HepG2 (cell line): ENCODE measurements around the gene ALDH18A1. TPM values are rescaled to one million over a fixed set of nuclear protein-coding genes. Genes with fewer than 3 reads are reported as not detected.

Experiments
- BCL6 ChIP-seq: IDR thresholded peaks from 2 replicates; pipeline ENCODE4 v1.6.1; 2016; ENCODE audit warnings: missing genetic modification reagents, missing compliant biosample characterization
- CC2D1A ChIP-seq: sonication (generic); formaldehyde crosslinking; IDR thresholded peaks from 2 replicates; pipeline ENCODE4 v1.8.1; 2023; ENCODE audit warnings: mild to moderate bottlenecking, missing genetic modification reagents
- CHCHD3 ChIP-seq: sonication (generic); formaldehyde crosslinking; IDR thresholded peaks from 2 replicates; pipeline ENCODE4 v1.8.0; 2022; ENCODE audit warnings: mild to moderate bottlenecking, missing genetic modification reagents, moderate library complexity
- NCOA2 ChIP-seq: sonication (generic); formaldehyde crosslinking; IDR thresholded peaks from 2 replicates; pipeline ENCODE4 v1.8.0; 2022; ENCODE audit warnings: inconsistent platforms
- SRSF9 ChIP-seq: fragments of 200-400 bp; formaldehyde crosslinking; IDR thresholded peaks from 2 replicates; pipeline ENCODE4 v1.6.1; 2018; ENCODE audit warnings: borderline replicate concordance, mild to moderate bottlenecking, low read depth, low read length; ENCODE audit not compliant: insufficient read depth, poor library complexity, severe bottlenecking
- SUZ12 ChIP-seq: fragments of 150-350 bp; IDR thresholded peaks from 2 replicates; pipeline ENCODE4 v1.6.1; 2014; ENCODE audit warnings: low read depth, low read length
- TCF7L2 ChIP-seq: IDR thresholded peaks from 2 replicates; pipeline ENCODE4 v1.6.1; 2011; ENCODE audit warnings: mild to moderate bottlenecking, low read depth, low read length, moderate library complexity
- ZMYM4 ChIP-seq: sonication (generic); formaldehyde crosslinking; IDR thresholded peaks from 2 replicates; pipeline ENCODE4 v1.8.1; 2023; ENCODE audit warnings: mild to moderate bottlenecking, missing genetic modification reagents
- ZNF430 ChIP-seq: sonication (generic); formaldehyde crosslinking; IDR thresholded peaks from 2 replicates; pipeline ENCODE4 v1.9.0; 2021; ENCODE audit warnings: mild to moderate bottlenecking, missing genetic modification reagents
- polyA plus RNA-seq, 8 experiments: library from polyadenylated mRNA; depleted of rRNA in 3 of 8; stranded (reverse) in 7 of 8; unstranded in 1 of 8; fragments of >200 nt; fragmentation: Illumina TruSeq in 4 of 8; extraction: Trizol in 4 of 8; gene quantifications; 2 replicates each; pipeline versions ENCODE4 v1.2.1 to v1.2.3, GENCODE V29; 2011 to 2016; ENCODE audit warnings: low read depth in 4 of 8, missing spikeins in 1 of 8, mixed read lengths in 1 of 8; ENCODE audit not compliant: insufficient read depth in 1 of 8
- total RNA-seq, 5 experiments: library from RNA; depleted of rRNA; stranded (reverse); fragments of >200 nt; fragmentation: Illumina TruSeq; extraction: Trizol; gene quantifications; 2 replicates each; pipeline ENCODE4 v1.2.3, GENCODE V29; 2016; ENCODE audit warnings: low read depth in 1 of 5
- TF ChIP-seq, protein P1 (sequence below), 2 experiments: sonication (generic) in 1 of 2; formaldehyde crosslinking in 1 of 2; IDR thresholded peaks; 2 replicates each; pipeline versions ENCODE4 v1.4.0 to v1.6.1; 2018 to 2020; ENCODE audit warnings: missing genetic modification reagents in 2 of 2, borderline replicate concordance in 1 of 2, low read depth in 1 of 2, mild to moderate bottlenecking in 1 of 2, missing biosample characterization in 1 of 2
- TF ChIP-seq, protein P2 (sequence below): IDR thresholded peaks from 2 replicates; pipeline ENCODE4 v1.6.1; 2012; ENCODE audit warnings: low read depth, low read length, improper control_type of control experiment
- TF ChIP-seq, protein P3 (sequence below): IDR thresholded peaks from 2 replicates; pipeline ENCODE4 v1.6.1; 2018; ENCODE audit warnings: missing genetic modification reagents, mild to moderate bottlenecking, missing compliant biosample characterization
- TF ChIP-seq, protein P4 (sequence below): IDR thresholded peaks from 2 replicates; pipeline ENCODE4 v1.4.0; 2020; ENCODE audit warnings: mild to moderate bottlenecking, missing genetic modification reagents
- TF ChIP-seq, protein P5 (sequence below): sonication (generic); formaldehyde crosslinking; IDR thresholded peaks from 2 replicates; pipeline ENCODE4 v1.5.0; 2020; ENCODE audit warnings: missing genetic modification reagents

Gene ALDH18A1
- total and polyA plus RNA-seq, 2 of the 13 experiments (the other 11 are each of a cell fraction or from before 2014, with no cell fraction given), result 180 to 263 TPM

DNA sequence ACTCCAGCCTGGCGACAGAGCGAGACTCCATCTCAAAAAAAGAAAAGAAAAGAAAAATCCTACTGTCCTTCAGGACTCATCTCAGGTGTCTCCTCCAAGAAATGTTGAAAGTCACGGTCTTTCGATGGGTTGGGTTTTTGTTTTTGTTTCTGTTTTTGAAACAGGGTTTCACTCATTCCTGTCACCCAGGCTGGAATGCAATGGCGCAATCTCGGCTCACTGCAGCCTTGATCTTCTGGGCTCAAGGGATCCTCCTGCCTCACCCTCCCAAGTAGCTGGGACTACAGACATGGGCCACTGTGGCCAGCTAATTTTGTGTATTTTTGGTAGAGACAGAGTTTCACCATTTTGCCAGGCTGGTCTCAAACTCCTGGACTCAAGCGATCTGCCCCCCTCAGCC lies 92.2 kb downstream of the ALDH18A1 start (continued):
- TF ChIP-seq, protein P1, sequence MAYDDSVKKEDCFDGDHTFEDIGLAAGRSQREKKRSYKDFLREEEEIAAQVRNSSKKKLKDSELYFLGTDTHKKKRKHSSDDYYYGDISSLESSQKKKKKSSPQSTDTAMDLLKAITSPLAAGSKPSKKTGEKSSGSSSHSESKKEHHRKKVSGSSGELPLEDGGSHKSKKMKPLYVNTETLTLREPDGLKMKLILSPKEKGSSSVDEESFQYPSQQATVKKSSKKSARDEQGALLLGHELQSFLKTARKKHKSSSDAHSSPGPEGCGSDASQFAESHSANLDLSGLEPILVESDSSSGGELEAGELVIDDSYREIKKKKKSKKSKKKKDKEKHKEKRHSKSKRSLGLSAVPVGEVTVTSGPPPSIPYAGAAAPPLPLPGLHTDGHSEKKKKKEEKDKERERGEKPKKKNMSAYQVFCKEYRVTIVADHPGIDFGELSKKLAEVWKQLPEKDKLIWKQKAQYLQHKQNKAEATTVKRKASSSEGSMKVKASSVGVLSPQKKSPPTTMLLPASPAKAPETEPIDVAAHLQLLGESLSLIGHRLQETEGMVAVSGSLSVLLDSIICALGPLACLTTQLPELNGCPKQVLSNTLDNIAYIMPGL (CRISPR knock-in tag; IDR thresholded peaks at IDR 0.05; ENCODE audit: borderline replicate concordance in 1 of 2, low read depth in 1 of 2), result 0 out of 4 replicates have a peak, but pooled peaks of 1 of the 2 experiments have one; percentile 20
- TF ChIP-seq SRSF9 (no peak), CC2D1A (CRISPR knock-in tag) (no peak), BCL6 (CRISPR knock-in tag) (0 out of 2 replicates have a peak, but pooled peaks have one; percentile 22), TCF7L2 (no peak), CHCHD3 (CRISPR knock-in tag) (no peak), SUZ12 (no peak), ZNF430 (CRISPR knock-in tag) (no peak), NCOA2 (CRISPR knock-in tag) (peak; percentile 43), ZMYM4 (peak; percentile 59)
- TF ChIP-seq, protein P2, sequence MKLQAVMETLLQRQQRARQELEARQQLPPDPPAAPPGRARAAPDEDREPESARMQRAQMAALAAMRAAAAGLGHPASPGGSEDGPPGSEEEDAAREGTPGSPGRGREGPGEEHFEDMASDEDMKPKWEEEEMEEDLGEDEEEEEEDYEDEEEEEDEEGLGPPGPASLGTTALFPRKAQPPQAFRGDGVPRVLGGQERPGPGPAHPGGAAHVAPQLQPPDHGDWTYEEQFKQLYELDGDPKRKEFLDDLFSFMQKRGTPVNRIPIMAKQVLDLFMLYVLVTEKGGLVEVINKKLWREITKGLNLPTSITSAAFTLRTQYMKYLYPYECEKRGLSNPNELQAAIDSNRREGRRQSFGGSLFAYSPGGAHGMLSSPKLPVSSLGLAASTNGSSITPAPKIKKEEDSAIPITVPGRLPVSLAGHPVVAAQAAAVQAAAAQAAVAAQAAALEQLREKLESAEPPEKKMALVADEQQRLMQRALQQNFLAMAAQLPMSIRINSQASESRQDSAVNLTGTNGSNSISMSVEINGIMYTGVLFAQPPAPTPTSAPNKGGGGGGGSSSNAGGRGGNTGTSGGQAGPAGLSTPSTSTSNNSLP, result no peak
- TF ChIP-seq, protein P3, sequence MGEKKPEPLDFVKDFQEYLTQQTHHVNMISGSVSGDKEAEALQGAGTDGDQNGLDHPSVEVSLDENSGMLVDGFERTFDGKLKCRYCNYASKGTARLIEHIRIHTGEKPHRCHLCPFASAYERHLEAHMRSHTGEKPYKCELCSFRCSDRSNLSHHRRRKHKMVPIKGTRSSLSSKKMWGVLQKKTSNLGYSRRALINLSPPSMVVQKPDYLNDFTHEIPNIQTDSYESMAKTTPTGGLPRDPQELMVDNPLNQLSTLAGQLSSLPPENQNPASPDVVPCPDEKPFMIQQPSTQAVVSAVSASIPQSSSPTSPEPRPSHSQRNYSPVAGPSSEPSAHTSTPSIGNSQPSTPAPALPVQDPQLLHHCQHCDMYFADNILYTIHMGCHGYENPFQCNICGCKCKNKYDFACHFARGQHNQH (CRISPR knock-in tag), result no peak
- TF ChIP-seq, protein P4, sequence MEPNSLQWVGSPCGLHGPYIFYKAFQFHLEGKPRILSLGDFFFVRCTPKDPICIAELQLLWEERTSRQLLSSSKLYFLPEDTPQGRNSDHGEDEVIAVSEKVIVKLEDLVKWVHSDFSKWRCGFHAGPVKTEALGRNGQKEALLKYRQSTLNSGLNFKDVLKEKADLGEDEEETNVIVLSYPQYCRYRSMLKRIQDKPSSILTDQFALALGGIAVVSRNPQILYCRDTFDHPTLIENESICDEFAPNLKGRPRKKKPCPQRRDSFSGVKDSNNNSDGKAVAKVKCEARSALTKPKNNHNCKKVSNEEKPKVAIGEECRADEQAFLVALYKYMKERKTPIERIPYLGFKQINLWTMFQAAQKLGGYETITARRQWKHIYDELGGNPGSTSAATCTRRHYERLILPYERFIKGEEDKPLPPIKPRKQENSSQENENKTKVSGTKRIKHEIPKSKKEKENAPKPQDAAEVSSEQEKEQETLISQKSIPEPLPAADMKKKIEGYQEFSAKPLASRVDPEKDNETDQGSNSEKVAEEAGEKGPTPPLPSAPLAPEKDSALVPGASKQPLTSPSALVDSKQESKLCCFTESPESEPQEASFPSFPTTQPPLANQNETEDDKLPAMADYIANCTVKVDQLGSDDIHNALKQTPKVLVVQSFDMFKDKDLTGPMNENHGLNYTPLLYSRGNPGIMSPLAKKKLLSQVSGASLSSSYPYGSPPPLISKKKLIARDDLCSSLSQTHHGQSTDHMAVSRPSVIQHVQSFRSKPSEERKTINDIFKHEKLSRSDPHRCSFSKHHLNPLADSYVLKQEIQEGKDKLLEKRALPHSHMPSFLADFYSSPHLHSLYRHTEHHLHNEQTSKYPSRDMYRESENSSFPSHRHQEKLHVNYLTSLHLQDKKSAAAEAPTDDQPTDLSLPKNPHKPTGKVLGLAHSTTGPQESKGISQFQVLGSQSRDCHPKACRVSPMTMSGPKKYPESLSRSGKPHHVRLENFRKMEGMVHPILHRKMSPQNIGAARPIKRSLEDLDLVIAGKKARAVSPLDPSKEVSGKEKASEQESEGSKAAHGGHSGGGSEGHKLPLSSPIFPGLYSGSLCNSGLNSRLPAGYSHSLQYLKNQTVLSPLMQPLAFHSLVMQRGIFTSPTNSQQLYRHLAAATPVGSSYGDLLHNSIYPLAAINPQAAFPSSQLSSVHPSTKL (CRISPR knock-in tag), result peak; percentile 77
- TF ChIP-seq, protein P5, sequence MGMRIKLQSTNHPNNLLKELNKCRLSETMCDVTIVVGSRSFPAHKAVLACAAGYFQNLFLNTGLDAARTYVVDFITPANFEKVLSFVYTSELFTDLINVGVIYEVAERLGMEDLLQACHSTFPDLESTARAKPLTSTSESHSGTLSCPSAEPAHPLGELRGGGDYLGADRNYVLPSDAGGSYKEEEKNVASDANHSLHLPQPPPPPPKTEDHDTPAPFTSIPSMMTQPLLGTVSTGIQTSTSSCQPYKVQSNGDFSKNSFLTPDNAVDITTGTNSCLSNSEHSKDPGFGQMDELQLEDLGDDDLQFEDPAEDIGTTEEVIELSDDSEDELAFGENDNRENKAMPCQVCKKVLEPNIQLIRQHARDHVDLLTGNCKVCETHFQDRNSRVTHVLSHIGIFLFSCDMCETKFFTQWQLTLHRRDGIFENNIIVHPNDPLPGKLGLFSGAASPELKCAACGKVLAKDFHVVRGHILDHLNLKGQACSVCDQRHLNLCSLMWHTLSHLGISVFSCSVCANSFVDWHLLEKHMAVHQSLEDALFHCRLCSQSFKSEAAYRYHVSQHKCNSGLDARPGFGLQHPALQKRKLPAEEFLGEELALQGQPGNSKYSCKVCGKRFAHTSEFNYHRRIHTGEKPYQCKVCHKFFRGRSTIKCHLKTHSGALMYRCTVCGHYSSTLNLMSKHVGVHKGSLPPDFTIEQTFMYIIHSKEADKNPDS (CRISPR knock-in tag), result no peak
